Measurements from ENCODE around the gene STX1B. TPM values are rescaled to one million over a fixed set of nuclear protein-coding genes. Genes with fewer than 3 reads are reported as not detected.
A peak's percentile ranks its signal among the peaks of the same experiment; 100 is the strongest.

The STX1B gene
- total and polyA plus RNA-seq, 2 donors (not counting 3 experiments of a cell fraction or from before 2014, with no cell fraction given) = 0.11 to 0.14 TPM

DNA sequence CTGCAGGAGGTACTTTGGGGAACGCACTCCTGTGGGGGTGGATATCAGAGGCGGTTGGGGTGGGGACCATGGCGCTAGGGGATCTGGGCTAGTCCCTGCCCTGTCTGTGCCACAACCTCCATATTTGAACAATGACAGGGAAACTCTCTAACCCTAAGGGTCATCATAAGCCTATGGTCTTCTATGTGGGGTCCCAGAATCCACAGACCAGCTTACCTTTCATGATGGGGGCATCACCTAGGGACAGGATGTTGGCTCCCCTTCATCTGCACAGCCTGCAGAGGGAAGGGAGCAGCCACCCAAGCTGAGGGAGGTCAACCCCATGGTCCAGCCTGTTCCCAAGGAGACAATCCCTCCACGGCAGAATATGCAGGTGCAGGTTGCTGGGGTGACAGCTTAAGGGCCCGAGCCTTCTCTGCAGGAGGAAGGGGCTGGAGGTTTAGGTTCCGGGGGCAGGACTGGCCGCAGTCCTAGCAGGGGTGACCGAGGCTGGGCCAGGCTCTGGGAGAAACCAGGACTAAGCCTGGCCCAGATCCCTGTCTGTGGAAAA lies 59.8 kb downstream of the STX1B start:
- Histone ChIP-seq H3K4me3 (replicated peaks in 1 of 3; ENCODE audit: insufficient read depth in 1 of 3, low read depth in 1 of 3, low read length in 3 of 3) (peak overlapping the region in 2 of 3 experiments; percentile 58 to 72), H3K9me3 (replicated peaks; ENCODE audit: control insufficient read depth, insufficient read depth, low read length) (no peaks in the 10 kb centered on the region), H3K27ac (ENCODE audit: insufficient read depth, low read depth, low read length) (no peak overlapping the region), H3K9ac (replicated peaks; ENCODE audit: extremely low read depth, insufficient read depth, low read length) (no peak overlapping the region), H3K79me2 (ENCODE audit: control insufficient read depth, insufficient read depth, low read length) (no peaks in the 10 kb centered on the region), H2AFZ (ENCODE audit: low read depth, low read length) (no peak overlapping the region), H3K4me2 (ENCODE audit: insufficient read depth, low read length) (no peak overlapping the region), H4K20me1 (replicated peaks; ENCODE audit: control insufficient read depth, extremely low read depth, insufficient read depth, low read length) (no peaks in the 10 kb centered on the region), H3K27me3 (ENCODE audit: control insufficient read depth in 2 of 2, insufficient read depth in 2 of 2, low read length in 2 of 2) (no peaks in the 10 kb centered on the region), H3K36me3 (ENCODE audit: control insufficient read depth in 2 of 2, extremely low read depth in 1 of 2, insufficient read depth in 2 of 2, low read length in 2 of 2) (peaks cover 0 to 3% of the 10 kb centered on the region in 2 experiments), H3K9me1 (replicated peaks; ENCODE audit: control insufficient read depth, extremely low read depth, insufficient read depth, low read length) (no peaks in the 10 kb centered on the region), H3K4me1 (ENCODE audit: control insufficient read depth, extremely low read depth, insufficient read depth, low read length) (peaks cover 18% of the 10 kb centered on the region)
- TF ChIP-seq MYC (IDR thresholded peaks at IDR 0.05; ENCODE audit: low read depth, low read length) (no peak), EZH2 (IDR thresholded peaks at IDR 0.05; ENCODE audit: borderline replicate concordance, low read depth, low read length, severe bottlenecking) (no peak), FOS (IDR thresholded peaks at IDR 0.05; ENCODE audit: borderline replicate concordance, insufficient read depth, low read length) (no peak), CTCF (IDR thresholded peaks at IDR 0.05; ENCODE audit: extremely low read depth in 1 of 2, insufficient read depth in 1 of 2, low read depth in 1 of 2, low read length in 2 of 2) (no peak), POLR2AphosphoS5 (IDR thresholded peaks at IDR 0.05; ENCODE audit: insufficient read depth, low read depth, low read length) (no peak), JUN (IDR thresholded peaks at IDR 0.05; ENCODE audit: borderline replicate concordance, insufficient read depth, insufficient read length, low read depth) (no peak), MAX (IDR thresholded peaks at IDR 0.05; ENCODE audit: insufficient read depth, insufficient read length) (no peak), GATA2 (IDR thresholded peaks at IDR 0.05; ENCODE audit: insufficient read depth, insufficient read length, low read depth, low read length) (no peak), POLR2A (IDR thresholded peaks at IDR 0.05; ENCODE audit: low read depth, low read length) (no peak)
- intact Hi-C loops (cut with micrococcal nuclease) (no loop called here), dilution Hi-C loops (cut with MboI; ENCODE audit: extremely low pct_ligation_motif_present, low sequenced_read_pairs) (no loop called here)
- no peak for DNase-seq (ENCODE audit: low read depth, low spot score)
- ChIA-PET CTCF (interaction anchor here (0.9 to 1.5 kb wide), 3 partner anchors 10 to 106 kb away, joined by 3 to 4 read pairs (median 3); partner anchors contain the start of gene HSD3B7), POLR2A (no interaction called here)
- no TSS peak for BruUV-seq (replicated peaks)
- FAIRE-seq = no peak

Data from endothelial cell of umbilical vein (primary cell).